CD8-positive, alpha-beta memory T cell (primary cell): Measurements from ENCODE around the gene NEGR1. TPM values are rescaled to one million over a fixed set of nuclear protein-coding genes. Genes with fewer than 3 reads are reported as not detected.

Experiments
- CTCF ChIA-PET: fragments of 350-600 bp; sonication (Branson Sonifier 250); formaldehyde crosslinking; loops from one replicate; lab custom pipeline; 2021; ENCODE audit warnings: antibody characterized with exemption; lab: Charles Lee
- POLR2A ChIA-PET: fragments of 350-600 bp; sonication (Branson Sonifier 250); formaldehyde crosslinking; loops from one replicate; lab custom pipeline; 2021; ENCODE audit warnings: antibody characterized with exemption; lab: Charles Lee
- DNase-seq, 5 donors: peaks; one replicate each; pipeline versions ENCODE4 v3.0.0 to v3.0.0-alpha.2; 2020 to 2022; ENCODE audit warnings: mixed read lengths in 1 of 5
- H3K27ac ChIP-seq: one replicate; pipeline ENCODE4 v1.7.0; 2013; ENCODE audit warnings: low read depth, mild to moderate bottlenecking, low read length, moderate library complexity
- H3K27me3 ChIP-seq: 2 replicates; pipeline ENCODE4 v1.7.0; 2013; ENCODE audit warnings: low read length, mild to moderate bottlenecking; ENCODE audit not compliant: insufficient read depth, poor library complexity, severe bottlenecking
- H3K36me3 ChIP-seq: 2 replicates; pipeline ENCODE4 v1.7.0; 2013; ENCODE audit warnings: mild to moderate bottlenecking, low read length, moderate library complexity; ENCODE audit not compliant: insufficient read depth
- H3K4me1 ChIP-seq: 2 replicates; pipeline ENCODE4 v1.7.0; 2013; ENCODE audit warnings: mild to moderate bottlenecking, low read length, moderate library complexity; ENCODE audit not compliant: insufficient read depth
- H3K4me3 ChIP-seq: 2 replicates; pipeline ENCODE4 v1.7.0; 2013; ENCODE audit warnings: mild to moderate bottlenecking, low read length
- H3K9me3 ChIP-seq: 2 replicates; pipeline ENCODE4 v1.7.0; 2013; ENCODE audit warnings: mild to moderate bottlenecking, low read length
- H3K27ac Mint-ChIP-seq, 8 donors: one replicate each; pipeline ENCODE4 v1.8.0; 2020 to 2021; ENCODE audit warnings: mixed read lengths in 8 of 8, mild to moderate bottlenecking in 6 of 8, inconsistent platforms in 3 of 8, moderate library complexity in 3 of 8
- H3K27me3 Mint-ChIP-seq, 2 donors: one replicate each; pipeline ENCODE4 v1.8.0; 2020 to 2021; ENCODE audit warnings: mixed read lengths in 2 of 2, mild to moderate bottlenecking in 1 of 2, moderate library complexity in 1 of 2
- H3K36me3 Mint-ChIP-seq, 3 donors: one replicate each; pipeline ENCODE4 v1.8.0; 2020 to 2021; ENCODE audit warnings: mixed read lengths in 3 of 3, inconsistent platforms in 1 of 3, mild to moderate bottlenecking in 1 of 3
- H3K4me1 Mint-ChIP-seq, 3 donors: one replicate each; pipeline ENCODE4 v1.8.0; 2020 to 2021; ENCODE audit warnings: mixed read lengths in 3 of 3, inconsistent platforms in 1 of 3, mild to moderate bottlenecking in 1 of 3
- H3K4me3 Mint-ChIP-seq, 7 donors: one replicate each; pipeline ENCODE4 v1.8.0; 2020 to 2021; ENCODE audit warnings: mixed read lengths in 7 of 7, mild to moderate bottlenecking in 6 of 7, moderate library complexity in 4 of 7, inconsistent platforms in 2 of 7
- H3K9me3 Mint-ChIP-seq, 5 donors: one replicate each; pipeline ENCODE4 v1.8.0; 2020 to 2022; ENCODE audit warnings: mixed read lengths in 5 of 5, mild to moderate bottlenecking in 3 of 5, moderate library complexity in 2 of 5, inconsistent platforms in 1 of 5
- polyA plus RNA-seq: library from polyadenylated mRNA; unstranded; fragments of 300-500 nt; fragmentation: Illumina TruSeq; gene quantifications from one replicate; pipeline ENCODE4 v1.2.3, GENCODE V29; 2021
- total RNA-seq, 2 experiments: library from RNA; stranded (reverse); gene quantifications; one replicate each; pipeline ENCODE4 v1.2.3, GENCODE V29; 2021

Gene NEGR1
- total and polyA plus RNA-seq, 3 experiments from 2014 or later = not detected

DNA sequence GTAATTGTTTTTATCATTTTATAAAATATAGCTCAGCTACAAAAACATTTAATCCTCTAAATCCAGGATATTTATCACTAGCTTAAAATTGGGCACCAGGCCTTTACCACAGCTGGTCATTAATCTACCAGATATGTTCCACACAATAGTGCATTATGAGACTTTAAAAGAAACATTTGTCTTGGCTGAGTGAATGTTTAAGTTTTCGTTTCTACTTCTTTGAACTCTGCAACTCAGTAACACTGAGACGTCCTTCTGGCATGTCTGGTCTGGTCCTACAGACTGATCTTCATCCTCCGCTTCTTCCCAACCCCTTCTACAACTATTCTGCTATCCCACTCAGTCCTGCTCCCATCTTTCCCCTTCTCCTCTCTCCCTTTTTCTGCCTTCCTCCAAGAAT lies 296.2 kb downstream of the NEGR1 start:
- Histone ChIP-seq H3K4me3 (no peak overlapping the region), H3K9me3 (no peaks in the 10 kb centered on the region), H3K4me1 (no peaks in the 10 kb centered on the region), H3K36me3 (no peaks in the 10 kb centered on the region), H3K27me3 (no peaks in the 10 kb centered on the region), H3K27ac (no peak overlapping the region)
- DNase-seq = no peak
- Mint-ChIP-seq H3K36me3 (no peaks in the 10 kb centered on the region), H3K4me3 (no peak overlapping the region), H3K27me3 (no peaks in the 10 kb centered on the region), H3K4me1 (no peaks in the 10 kb centered on the region), H3K9me3 (peaks cover 3 to 28% (median 9%) of the 10 kb centered on the region in 5 donors), H3K27ac (no peak overlapping the region)
- ChIA-PET CTCF (no interaction called here), POLR2A (no interaction called here)

DNA sequence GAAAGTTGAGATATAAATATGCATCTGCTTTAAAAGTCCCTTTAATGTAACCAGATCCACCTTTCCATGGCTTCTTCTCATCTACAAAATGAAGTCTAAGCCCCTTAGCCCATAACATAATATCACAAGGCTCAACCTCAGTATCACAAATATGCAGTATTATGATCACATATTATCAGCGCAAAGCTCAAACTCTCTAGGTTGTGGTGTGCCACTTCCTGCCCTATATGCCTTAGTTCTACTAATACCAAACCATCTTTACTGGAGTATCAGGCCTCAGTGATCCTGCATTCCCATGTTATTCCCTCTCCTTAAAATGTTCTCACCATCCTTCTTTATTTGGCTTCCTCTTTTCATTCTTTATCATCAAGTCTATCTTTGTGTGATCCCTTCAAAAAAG lies 301.8 kb downstream of the NEGR1 start:
- H3K4me1 Mint-ChIP-seq = no peaks in the 10 kb centered on the region
- H3K27me3 Mint-ChIP-seq = no peaks in the 10 kb centered on the region
- no peaks in the 10 kb centered on the region for H3K27me3 ChIP-seq
- no peak for DNase-seq
- ChIA-PET POLR2A (no interaction called here), CTCF (no interaction called here)
- no peak overlapping the region for H3K27ac ChIP-seq
- no peak overlapping the region for H3K4me3 Mint-ChIP-seq
- H3K36me3 ChIP-seq = no peaks in the 10 kb centered on the region
- H3K9me3 Mint-ChIP-seq = peaks cover 0 to 30% (median 9%) of the 10 kb centered on the region in 5 donors
- no peak overlapping the region for H3K27ac Mint-ChIP-seq
- no peaks in the 10 kb centered on the region for H3K9me3 ChIP-seq
- H3K4me1 ChIP-seq = no peaks in the 10 kb centered on the region
- no peak overlapping the region for H3K4me3 ChIP-seq
- no peaks in the 10 kb centered on the region for H3K36me3 Mint-ChIP-seq

DNA sequence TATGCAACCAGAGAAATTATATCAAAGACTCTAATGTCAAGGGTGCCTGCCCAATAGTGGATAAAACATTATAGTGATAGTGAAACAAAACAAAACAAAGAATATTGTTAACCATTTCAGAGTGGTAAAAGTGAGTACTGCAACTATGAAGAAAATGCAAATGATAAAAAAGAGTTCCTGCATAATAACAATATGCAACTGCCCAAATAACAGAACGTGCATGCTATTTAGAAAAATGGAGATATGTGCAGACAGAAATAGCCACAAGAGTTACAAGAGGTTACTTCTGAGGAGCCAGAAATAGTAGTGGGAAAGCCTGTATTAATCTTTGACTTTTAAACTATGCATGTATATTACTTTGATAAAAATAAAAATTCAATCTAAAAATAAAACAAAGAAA lies 302.5 kb downstream of the NEGR1 start:
- Mint-ChIP-seq H3K27ac (no peak overlapping the region), H3K4me1 (no peaks in the 10 kb centered on the region), H3K4me3 (no peak overlapping the region), H3K27me3 (no peaks in the 10 kb centered on the region), H3K9me3 (peaks cover 0 to 24% (median 12%) of the 10 kb centered on the region in 5 donors), H3K36me3 (no peaks in the 10 kb centered on the region)
- no peak for DNase-seq
- H3K4me1 ChIP-seq = no peaks in the 10 kb centered on the region
- H3K9me3 ChIP-seq = no peaks in the 10 kb centered on the region
- H3K27ac ChIP-seq = no peak overlapping the region
- no peaks in the 10 kb centered on the region for H3K36me3 ChIP-seq
- POLR2A ChIA-PET = no interaction called here
- H3K27me3 ChIP-seq = no peaks in the 10 kb centered on the region
- H3K4me3 ChIP-seq = no peak overlapping the region
- CTCF ChIA-PET = no interaction called here

DNA sequence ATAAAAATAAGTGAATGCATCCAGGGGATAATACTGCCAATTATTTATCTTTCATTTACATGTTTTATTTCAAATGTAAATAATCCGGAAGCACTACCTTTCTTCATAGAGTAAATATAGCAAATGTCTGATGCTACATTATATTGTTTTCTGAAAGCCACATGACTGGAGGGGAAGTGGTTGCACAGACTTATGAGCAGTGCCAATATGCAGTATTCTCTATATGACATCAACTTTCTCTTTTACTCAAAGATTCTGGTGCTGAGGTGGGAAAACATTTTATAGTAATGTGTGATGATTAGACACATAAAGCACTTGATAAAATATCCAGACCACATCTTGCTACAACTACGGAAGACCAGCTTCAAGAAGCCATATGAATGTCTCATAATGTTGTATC lies 314.7 kb downstream of the NEGR1 start:
- peaks cover 2 to 28% (median 12%) of the 10 kb centered on the region in 5 donors for H3K9me3 Mint-ChIP-seq
- no peaks in the 10 kb centered on the region for H3K27me3 Mint-ChIP-seq
- H3K9me3 ChIP-seq = no peaks in the 10 kb centered on the region
- ChIA-PET CTCF (no interaction called here), POLR2A (no interaction called here)
- H3K4me3 ChIP-seq = no peak overlapping the region
- no peak overlapping the region for H3K27ac ChIP-seq
- no peak for DNase-seq
- H3K4me3 Mint-ChIP-seq = no peak overlapping the region
- H3K27me3 ChIP-seq = no peaks in the 10 kb centered on the region
- no peaks in the 10 kb centered on the region for H3K4me1 ChIP-seq
- H3K36me3 ChIP-seq = no peaks in the 10 kb centered on the region
- no peak overlapping the region for H3K27ac Mint-ChIP-seq
- no peaks in the 10 kb centered on the region for H3K4me1 Mint-ChIP-seq
- no peaks in the 10 kb centered on the region for H3K36me3 Mint-ChIP-seq

DNA sequence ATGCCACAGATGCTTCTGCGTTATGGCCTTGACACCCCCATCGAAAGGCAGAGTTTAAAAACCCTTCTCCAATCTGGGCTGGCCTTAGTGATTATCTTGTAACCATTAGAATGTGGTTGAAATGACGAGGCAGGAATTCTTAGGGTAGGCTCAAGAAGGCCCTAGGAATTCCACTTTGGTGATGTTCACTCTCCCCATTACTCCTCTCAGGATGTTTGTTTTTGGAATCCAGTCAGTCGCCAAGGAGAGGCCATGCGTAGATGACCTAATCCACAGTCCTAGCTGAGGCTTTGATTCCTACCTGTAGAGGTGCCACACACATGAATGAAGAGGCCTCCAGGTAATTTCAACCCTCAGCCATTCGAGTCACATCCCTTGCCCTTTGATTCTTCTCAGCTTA lies 318.2 kb downstream of the NEGR1 start:
- no peaks in the 10 kb centered on the region for H3K4me1 ChIP-seq
- peaks cover 0 to 26% (median 7%) of the 10 kb centered on the region in 5 donors for H3K9me3 Mint-ChIP-seq

DNA sequence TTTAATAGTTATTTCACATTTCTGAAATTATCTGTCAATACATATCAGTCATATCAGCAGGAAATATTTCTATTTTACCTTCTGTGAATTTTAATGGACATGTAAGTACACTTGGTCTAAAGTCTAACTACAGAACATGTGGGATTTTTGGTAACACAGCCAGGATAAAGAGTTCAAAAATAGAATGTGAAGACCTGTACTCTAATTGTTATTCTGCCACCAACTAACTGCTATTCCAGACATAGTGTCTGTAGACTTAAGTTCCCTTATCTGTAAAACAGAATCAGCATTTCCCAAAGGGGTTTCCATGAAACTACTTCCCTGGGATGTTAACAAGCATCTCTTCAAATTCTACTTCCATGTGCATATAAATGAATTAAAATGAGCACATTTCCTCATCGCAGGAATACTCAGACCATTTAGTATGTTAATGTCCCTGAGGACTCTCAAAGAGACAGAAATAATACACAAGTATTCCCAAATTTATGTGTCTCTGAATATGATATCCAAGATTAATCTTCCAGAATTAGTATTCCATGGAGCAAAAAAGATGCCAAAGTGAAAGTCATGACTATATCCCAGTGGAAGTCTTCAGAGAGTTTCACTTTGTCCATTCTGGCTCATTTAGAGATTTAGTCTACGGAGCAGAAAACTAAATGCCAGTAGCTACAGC lies 325.6 kb downstream of the NEGR1 start:
- Histone ChIP-seq H3K36me3 (no peaks in the 10 kb centered on the region), H3K27ac (no peak overlapping the region), H3K27me3 (no peaks in the 10 kb centered on the region), H3K4me3 (no peak overlapping the region), H3K9me3 (no peaks in the 10 kb centered on the region), H3K4me1 (no peaks in the 10 kb centered on the region)
- Mint-ChIP-seq H3K36me3 (no peaks in the 10 kb centered on the region), H3K27ac (no peak overlapping the region), H3K4me3 (no peak overlapping the region), H3K27me3 (no peaks in the 10 kb centered on the region), H3K4me1 (no peaks in the 10 kb centered on the region), H3K9me3 (peaks cover 0 to 21% (median 2%) of the 10 kb centered on the region in 5 donors)
- ChIA-PET CTCF (no interaction called here), POLR2A (no interaction called here)
- no peak for DNase-seq

More for the DNA sequence above, 318.2 kb downstream of the NEGR1 start:
- Mint-ChIP-seq H3K4me3 (no peak overlapping the region), H3K4me1 (no peaks in the 10 kb centered on the region), H3K27ac (no peak overlapping the region), H3K27me3 (no peaks in the 10 kb centered on the region), H3K36me3 (no peaks in the 10 kb centered on the region)
- Histone ChIP-seq H3K4me3 (no peak overlapping the region), H3K27ac (no peak overlapping the region), H3K27me3 (no peaks in the 10 kb centered on the region), H3K9me3 (no peaks in the 10 kb centered on the region), H3K36me3 (no peaks in the 10 kb centered on the region)
- ChIA-PET CTCF (no interaction called here), POLR2A (no interaction called here)
- no peak for DNase-seq

GRCh38 chr1:71950579-71950978 lies 331.8 kb downstream of the NEGR1 start:
- ChIA-PET POLR2A (no interaction called here), CTCF (no interaction called here)
- Histone ChIP-seq H3K4me1 (no peaks in the 10 kb centered on the region), H3K27ac (no peak overlapping the region), H3K4me3 (no peak overlapping the region), H3K27me3 (no peaks in the 10 kb centered on the region), H3K36me3 (no peaks in the 10 kb centered on the region), H3K9me3 (no peaks in the 10 kb centered on the region)
- Mint-ChIP-seq H3K9me3 (peaks cover 0 to 23% (median 2%) of the 10 kb centered on the region in 5 donors), H3K27ac (no peak overlapping the region), H3K27me3 (no peaks in the 10 kb centered on the region), H3K4me1 (no peaks in the 10 kb centered on the region), H3K36me3 (no peaks in the 10 kb centered on the region), H3K4me3 (no peak overlapping the region)
- DNase-seq = no peak

GRCh38 chr1:71949681-71950080 lies 332.7 kb downstream of the NEGR1 start:
- no peak overlapping the region for H3K27ac ChIP-seq
- POLR2A ChIA-PET = no interaction called here
- CTCF ChIA-PET = no interaction called here
- DNase-seq = no peak
- Mint-ChIP-seq H3K27me3 (no peaks in the 10 kb centered on the region), H3K36me3 (no peaks in the 10 kb centered on the region), H3K4me3 (no peak overlapping the region), H3K9me3 (peaks cover 0 to 19% (median 2%) of the 10 kb centered on the region in 5 donors), H3K4me1 (no peaks in the 10 kb centered on the region), H3K27ac (no peak overlapping the region)
- no peaks in the 10 kb centered on the region for H3K27me3 ChIP-seq
- no peaks in the 10 kb centered on the region for H3K4me1 ChIP-seq
- H3K9me3 ChIP-seq = no peaks in the 10 kb centered on the region
- H3K36me3 ChIP-seq = no peaks in the 10 kb centered on the region
- H3K4me3 ChIP-seq = no peak overlapping the region
